ENCODE data around the gene GABBR2. TPM values are rescaled to one million over a fixed set of nuclear protein-coding genes. Genes with fewer than 3 reads are reported as not detected.
"Not testable (repeated sequence)": the region's sequence is repeated elsewhere in the genome, so short reads cannot be mapped to it uniquely, and the experiment has no call there.

GABBR2 gene
- total RNA-seq, 4 donors from 2014 or later: under 0.01 to 0.62 TPM; not detected in 2

DNA sequence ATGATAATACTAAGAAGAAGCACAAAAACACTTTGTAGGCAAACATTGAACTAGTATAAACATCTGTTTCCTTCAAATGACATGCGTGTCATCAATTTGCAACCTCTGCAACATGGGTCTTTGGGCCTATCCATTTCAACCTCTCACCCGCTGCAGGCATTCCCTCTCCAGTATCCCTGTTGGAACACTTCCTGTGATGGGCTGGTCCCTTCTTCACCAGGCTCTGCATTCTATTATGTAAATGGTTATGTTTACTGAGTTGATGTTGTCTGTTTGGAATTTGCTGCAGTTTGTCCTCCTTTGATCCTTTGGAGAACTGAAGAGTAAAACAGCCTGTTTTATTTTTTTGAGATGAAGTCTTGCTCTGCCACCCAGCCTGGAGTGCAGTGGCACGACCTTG, 436.7 kb downstream of the GABBR2 start:
- Histone ChIP-seq H3K27ac (no peak overlapping the region), H3K27me3 (no peaks in the 10 kb centered on the region), H3K36me3 (no peaks in the 10 kb centered on the region), H3K4me1 (no peaks in the 10 kb centered on the region), H3K4me3 (no peak overlapping the region), H3K9me3 (no peaks in the 10 kb centered on the region)
- intact Hi-C loops (cut with DNase I; ENCODE audit: low total_unique reads): no loop called here
- TF ChIP-seq POLR2A (IDR thresholded peaks at IDR 0.05): no peak
- DNase-seq: no peak

DNA sequence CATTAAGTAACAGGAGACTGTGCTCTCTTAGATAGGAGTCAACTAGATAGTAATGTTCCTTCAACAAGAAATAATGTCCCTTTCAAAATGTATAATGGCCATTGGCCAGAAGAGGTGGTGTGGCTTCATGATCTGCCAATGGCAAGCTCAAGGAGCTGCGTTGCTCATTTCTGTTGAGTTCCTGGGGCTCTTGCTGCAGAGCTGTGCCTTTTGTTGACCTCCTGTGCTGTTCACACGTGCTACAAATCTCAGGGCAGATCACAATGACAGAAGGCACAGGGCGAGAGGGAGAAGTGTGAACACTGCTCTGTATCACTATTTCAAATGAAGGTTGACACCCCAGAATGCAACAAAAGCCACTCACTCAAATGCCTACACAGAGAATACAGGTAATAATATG, 437.3 kb downstream of the GABBR2 start:
- Histone ChIP-seq H3K4me1 (no peaks in the 10 kb centered on the region), H3K27ac (no peak overlapping the region), H3K36me3 (no peaks in the 10 kb centered on the region), H3K27me3 (no peaks in the 10 kb centered on the region), H3K9me3 (no peaks in the 10 kb centered on the region), H3K4me3 (no peak overlapping the region)
- TF ChIP-seq, protein P1, sequence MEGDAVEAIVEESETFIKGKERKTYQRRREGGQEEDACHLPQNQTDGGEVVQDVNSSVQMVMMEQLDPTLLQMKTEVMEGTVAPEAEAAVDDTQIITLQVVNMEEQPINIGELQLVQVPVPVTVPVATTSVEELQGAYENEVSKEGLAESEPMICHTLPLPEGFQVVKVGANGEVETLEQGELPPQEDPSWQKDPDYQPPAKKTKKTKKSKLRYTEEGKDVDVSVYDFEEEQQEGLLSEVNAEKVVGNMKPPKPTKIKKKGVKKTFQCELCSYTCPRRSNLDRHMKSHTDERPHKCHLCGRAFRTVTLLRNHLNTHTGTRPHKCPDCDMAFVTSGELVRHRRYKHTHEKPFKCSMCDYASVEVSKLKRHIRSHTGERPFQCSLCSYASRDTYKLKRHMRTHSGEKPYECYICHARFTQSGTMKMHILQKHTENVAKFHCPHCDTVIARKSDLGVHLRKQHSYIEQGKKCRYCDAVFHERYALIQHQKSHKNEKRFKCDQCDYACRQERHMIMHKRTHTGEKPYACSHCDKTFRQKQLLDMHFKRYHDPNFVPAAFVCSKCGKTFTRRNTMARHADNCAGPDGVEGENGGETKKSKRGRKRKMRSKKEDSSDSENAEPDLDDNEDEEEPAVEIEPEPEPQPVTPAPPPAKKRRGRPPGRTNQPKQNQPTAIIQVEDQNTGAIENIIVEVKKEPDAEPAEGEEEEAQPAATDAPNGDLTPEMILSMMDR (IDR thresholded peaks at IDR 0.05): no peak
- TF ChIP-seq POLR2A (IDR thresholded peaks at IDR 0.05): no peak
- no peak for DNase-seq
- intact Hi-C loops (cut with DNase I; ENCODE audit: low total_unique reads): no loop called here

DNA sequence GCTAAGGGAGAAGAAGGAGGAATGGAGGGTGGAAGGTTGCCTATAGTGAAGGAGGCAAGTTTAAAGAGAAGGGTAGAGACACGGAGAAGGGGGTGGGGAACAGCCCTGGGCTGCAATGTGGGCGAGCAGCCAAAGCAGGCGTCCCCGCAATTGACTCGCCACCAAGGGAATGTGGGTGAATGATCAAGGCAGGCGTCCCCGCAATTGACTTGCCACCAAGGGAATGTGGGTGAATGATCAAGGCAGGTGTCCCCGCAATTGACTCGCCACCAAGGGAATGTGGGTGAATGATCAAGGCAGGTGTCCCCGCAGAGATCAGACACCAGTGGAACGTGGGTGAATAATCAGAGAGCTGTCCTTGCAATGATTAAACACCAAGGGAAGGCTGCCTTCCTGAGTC, 438.5 kb downstream of the GABBR2 start:
- H3K9me3 ChIP-seq; H3K36me3 ChIP-seq; DNase-seq; H3K4me1 ChIP-seq; H3K27ac ChIP-seq; H3K27me3 ChIP-seq; intact Hi-C loops (cut with DNase I; ENCODE audit: low total_unique reads); H3K4me3 ChIP-seq: not testable (repeated sequence)

DNA sequence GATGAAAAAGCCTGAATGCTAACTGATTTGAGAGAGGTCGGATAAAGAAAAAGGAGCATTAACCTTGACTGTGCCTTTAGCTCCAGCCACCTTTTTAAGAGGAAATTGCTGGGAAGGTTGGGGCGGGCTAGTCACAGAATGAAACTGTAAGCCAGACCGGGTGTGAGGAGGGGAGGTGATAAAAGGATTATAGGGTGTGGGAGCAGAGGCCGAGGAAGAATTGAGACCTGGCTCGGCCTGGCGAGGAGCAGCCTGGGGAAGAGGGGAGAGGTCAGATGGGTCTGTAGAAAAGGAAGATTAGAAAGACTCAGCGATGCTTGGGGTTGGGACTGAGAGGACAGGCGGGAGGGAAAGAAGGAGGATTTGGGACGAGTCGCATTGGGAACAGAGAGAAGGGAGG, 439.1 kb downstream of the GABBR2 start:
- H3K27ac ChIP-seq; intact Hi-C loops (cut with DNase I; ENCODE audit: low total_unique reads); H3K36me3 ChIP-seq; DNase-seq; H3K4me3 ChIP-seq; H3K4me1 ChIP-seq; H3K27me3 ChIP-seq; H3K9me3 ChIP-seq: not testable (repeated sequence)

DNA sequence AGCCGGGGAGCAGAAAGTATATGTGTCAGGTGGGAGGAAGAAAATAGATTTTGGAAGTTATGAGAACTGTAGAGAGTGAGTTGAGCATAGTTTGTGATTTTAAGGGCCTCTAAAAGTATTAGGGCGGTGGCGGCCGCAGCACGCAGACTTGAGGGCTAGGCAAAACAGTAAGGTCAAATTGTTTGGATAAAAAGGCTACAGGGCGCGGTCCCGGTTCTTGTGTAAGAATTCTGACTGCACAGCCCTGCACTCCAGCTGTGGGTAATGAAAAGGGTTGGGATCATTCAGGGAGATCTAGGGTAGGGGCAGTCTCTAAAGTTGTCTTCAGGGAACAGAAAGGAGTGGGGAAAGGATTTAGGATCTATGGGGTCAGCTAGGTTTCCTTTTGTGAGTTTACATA, 441.2 kb downstream of the GABBR2 start:
- intact Hi-C loops (cut with DNase I; ENCODE audit: low total_unique reads); DNase-seq: not testable (repeated sequence)

DNA sequence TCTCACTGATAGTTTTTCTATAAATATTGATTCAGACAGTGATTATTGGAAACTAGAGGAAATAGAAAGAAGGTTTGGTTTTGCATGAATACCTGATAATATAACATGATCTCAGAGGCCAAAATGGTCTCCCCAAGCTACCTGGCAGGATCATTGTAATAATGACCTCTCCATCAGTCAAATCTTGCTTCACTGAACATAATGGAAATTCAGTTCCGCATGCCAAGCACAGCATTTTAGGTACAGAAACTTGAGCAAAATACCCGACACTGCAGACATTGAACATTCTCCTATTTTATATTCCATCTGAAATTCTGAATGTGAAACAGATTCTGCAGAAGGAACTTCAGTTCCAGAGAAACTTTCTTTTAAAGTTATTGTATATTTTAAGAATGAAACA, 444.2 kb downstream of the GABBR2 start:
- TF ChIP-seq, protein P1 (IDR thresholded peaks at IDR 0.05): no peak
- Histone ChIP-seq H3K4me1 (no peaks in the 10 kb centered on the region), H3K36me3 (no peaks in the 10 kb centered on the region), H3K27me3 (no peaks in the 10 kb centered on the region), H3K4me3 (no peak overlapping the region), H3K27ac (no peak overlapping the region), H3K9me3 (no peaks in the 10 kb centered on the region)
- no peak for DNase-seq
- intact Hi-C loops (cut with DNase I; ENCODE audit: low total_unique reads): no loop called here

More for the DNA sequence above, 441.2 kb downstream of the GABBR2 start:
- not testable (repeated sequence) for H3K9me3 ChIP-seq, H3K27me3 ChIP-seq, H3K27ac ChIP-seq, H3K36me3 ChIP-seq, H3K4me3 ChIP-seq, H3K4me1 ChIP-seq

DNA sequence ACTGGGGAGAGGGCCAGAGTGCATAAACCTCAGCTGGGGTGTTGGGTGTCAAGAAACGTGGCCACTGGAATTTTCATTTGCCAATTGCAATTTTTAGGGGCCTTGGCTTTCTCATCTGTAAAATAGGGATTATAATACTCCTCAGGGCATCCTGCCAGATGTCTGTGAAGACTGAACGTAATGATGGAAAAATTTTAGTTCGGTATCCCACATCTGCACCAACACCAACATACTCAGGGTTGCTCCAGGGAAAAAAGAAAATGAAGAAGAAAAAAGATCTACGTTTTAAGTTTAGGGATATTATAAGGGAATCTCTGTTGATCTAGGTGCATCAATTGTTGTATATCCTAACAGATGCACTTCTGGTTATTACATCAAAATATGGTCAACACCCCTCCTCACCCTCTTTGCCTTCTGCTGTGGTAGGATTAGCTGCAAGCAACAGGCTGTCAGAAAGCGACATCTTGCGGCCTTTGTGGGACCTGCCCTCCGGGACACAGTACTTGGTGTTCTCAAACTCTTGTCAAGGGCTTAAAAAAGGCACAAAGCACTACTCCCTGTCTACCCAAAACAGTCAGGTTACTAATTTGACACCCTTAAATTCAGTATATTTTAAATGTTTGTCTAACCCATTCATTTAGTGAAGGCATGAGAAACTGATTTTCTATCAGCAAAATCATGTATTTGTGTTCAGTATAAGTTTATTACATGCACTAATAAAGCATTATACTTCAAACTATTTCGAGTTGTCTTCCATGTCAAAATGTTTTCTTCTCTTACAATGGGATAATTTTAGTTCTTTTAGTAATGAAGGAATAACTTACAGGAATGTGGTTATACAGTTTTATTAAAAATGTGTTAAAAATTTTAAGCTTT, 445.0 kb downstream of the GABBR2 start:
- intact Hi-C loops (cut with DNase I; ENCODE audit: low total_unique reads): no loop called here
- TF ChIP-seq, protein P1 (IDR thresholded peaks at IDR 0.05): peak; percentile 70 to 89 (median 82)
- TF ChIP-seq POLR2A (IDR thresholded peaks at IDR 0.05): no peak
- Histone ChIP-seq H3K36me3 (no peaks in the 10 kb centered on the region), H3K9me3 (no peaks in the 10 kb centered on the region), H3K4me1 (no peaks in the 10 kb centered on the region), H3K4me3 (no peak overlapping the region), H3K27ac (no peak overlapping the region), H3K27me3 (no peaks in the 10 kb centered on the region)
- DNase-seq: peak; percentile 71 to 72

Data from uterus (tissue), 4 donors.